Right lobe of liver (tissue), 4 donors: Measurements from ENCODE around the gene TWNK.

Experiments used
- CTCF ChIP-seq, 4 donors: fragments of 200-600 bp in 3 of 4; fragments of 450-650 bp in 1 of 4; IDR thresholded peaks; one replicate each; pipeline versions ENCODE4 v1.5.1 to v1.8.0; 2016 to 2022; ENCODE audit warnings: antibody characterized with exemption in 4 of 4, mild to moderate bottlenecking in 2 of 4
- POLR2A ChIP-seq: fragments of 450-650 bp; IDR thresholded peaks from one replicate; pipeline ENCODE4 v1.6.1; 2017; ENCODE audit warnings: antibody characterized with exemption, mild to moderate bottlenecking
- donor health status: DM: no; HTN: no; CAD: no.
- donor health status: DM: no; HTN: no; CAD: no.
- donor health status: DM: no; HTN: yes; CAD: no.

DNA sequence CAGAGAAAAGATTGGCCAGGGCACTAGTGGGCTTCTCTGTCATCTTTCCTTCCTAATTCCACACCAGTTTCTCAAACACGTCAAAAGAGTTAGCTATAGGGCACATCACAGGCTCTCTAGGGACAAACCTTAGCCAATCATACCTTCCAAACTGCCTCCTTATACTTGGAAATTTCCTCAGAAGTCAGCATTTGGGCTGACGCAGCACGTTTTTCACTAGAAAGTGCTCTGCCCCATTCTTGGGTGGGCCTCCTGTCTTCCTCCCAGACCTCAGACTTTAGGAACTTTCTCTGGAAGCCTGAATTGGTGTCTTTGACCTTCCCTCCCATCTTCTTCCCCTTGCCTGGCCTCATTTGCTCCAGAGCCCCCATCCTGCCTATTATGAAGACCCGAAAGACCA is 54.8 kb downstream of the TWNK start:
- TF ChIP-seq CTCF (IDR thresholded peaks at IDR 0.05) (no peak), POLR2A (no peak)
